Lung microvascular endothelial cell (primary cell): ENCODE data around the gene ARHGAP42. TPM values are rescaled to one million over a fixed set of nuclear protein-coding genes. Genes with fewer than 3 reads are reported as not detected.

ENCODE experiments used
- DNase-seq, 2 donors: peaks; one replicate each; pipeline versions ENCODE4 v3.0.0 to v3.0.0-alpha.2; 2010; ENCODE audit warnings: low read depth in 2 of 2
- total RNA-seq: library from RNA; depleted of rRNA; stranded (reverse); fragments of >200 nt; gene quantifications from 2 replicates; pipeline ENCODE4 v1.2.1, GENCODE V29; 2014

Gene ARHGAP42
- total RNA-seq, 1 donor from 2014 or later: 7.1 TPM

- DNase-seq: no peak
Measured at GRCh38 chr11:100914415-100915110, 227.5 kb downstream of the ARHGAP42 start.

GRCh38 chr11:100918551-100919500 lies 231.7 kb downstream of the ARHGAP42 start:
- no peak for DNase-seq

- no peak for DNase-seq
Measured at GRCh38 chr11:100920593-100920992, 233.5 kb downstream of the ARHGAP42 start.

DNA sequence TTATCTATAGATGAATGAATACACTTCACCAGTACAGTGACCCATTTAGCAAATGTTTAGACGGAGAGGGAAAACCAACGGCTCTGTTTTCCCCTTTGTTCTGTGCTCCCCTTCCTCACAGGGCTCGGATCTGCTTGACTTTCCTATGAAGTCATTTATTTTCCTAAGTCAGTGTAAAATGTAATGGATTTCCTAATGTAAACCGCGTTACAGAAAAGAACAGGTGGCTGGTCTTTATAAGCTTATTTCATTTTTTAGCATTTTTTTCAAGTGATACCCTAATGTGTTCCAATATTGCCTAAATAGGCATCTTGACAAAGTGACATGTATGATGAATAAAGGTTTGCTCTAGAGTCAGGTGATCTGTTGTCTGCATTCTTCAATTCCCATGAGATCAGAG lies 235.0 kb downstream of the ARHGAP42 start:
- peak in 1 of 2 donors; percentile 30 for DNase-seq

- DNase-seq: peak in 1 of 2 donors; percentile 58
Measured at GRCh38 chr11:100923555-100923954, 236.5 kb downstream of the ARHGAP42 start.

GRCh38 chr11:100925935-100926334 lies 238.8 kb downstream of the ARHGAP42 start:
- peak in 1 of 2 donors; percentile 68 for DNase-seq

- no peak for DNase-seq
Measured at GRCh38 chr11:100927579-100927978, 240.5 kb downstream of the ARHGAP42 start.

GRCh38 chr11:100928426-100928825 lies 241.3 kb downstream of the ARHGAP42 start:
- DNase-seq: no peak

- no peak for DNase-seq
Measured at GRCh38 chr11:100929377-100929776, 242.3 kb downstream of the ARHGAP42 start.

- peak; percentile 67 to 73 for DNase-seq
Measured at GRCh38 chr11:100930185-100930778, 243.2 kb downstream of the ARHGAP42 start.

DNA sequence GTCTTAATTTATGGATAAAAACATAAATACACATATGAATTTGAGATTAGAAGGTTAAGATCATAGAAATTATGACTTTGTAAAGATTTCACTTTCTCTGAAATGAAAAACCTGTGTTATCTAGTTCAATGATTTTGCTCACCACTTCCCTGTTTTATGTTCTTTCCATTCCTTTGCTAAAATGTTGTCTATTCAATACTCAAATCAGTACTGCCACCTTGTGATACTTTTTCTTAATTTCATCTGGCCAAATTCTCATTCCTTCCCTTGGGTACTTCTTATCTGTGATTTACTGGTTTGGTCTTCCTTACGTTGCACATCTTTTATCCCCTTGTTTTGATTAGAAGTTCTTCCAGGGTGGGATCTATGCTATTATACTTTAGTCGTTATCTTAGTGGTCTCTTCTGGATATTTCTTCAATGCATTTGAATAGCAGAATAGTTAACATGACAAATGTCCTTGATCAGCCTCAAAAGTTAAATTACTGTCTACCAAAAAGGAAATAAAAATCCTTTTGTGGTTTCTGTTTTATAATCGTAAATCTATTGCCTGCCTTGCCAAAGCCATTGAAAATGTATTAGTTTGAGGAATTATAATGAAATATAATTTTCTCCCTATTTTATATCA lies 245.5 kb downstream of the ARHGAP42 start:
- DNase-seq: peak; percentile 25 to 42

- DNase-seq: no peak
Measured at GRCh38 chr11:100936781-100937180, 249.7 kb downstream of the ARHGAP42 start.

DNA sequence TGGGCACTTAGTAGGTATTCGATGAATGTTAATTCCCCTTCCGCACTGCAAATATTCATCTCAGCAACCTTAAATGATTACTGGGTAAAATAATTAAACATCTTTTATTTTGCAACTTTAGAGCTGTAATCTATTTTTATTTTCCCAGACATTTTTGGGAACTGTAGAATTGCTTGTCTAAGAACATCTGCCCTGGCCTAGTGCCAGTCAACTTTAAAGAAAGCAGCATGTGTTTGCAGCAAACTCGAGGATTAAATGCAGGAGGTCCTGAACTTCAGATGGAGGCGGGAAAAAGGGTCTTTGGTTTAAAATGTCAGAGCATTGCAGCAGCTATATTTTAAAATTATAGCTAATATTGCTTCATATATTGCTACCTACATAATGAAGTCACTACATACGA lies 252.5 kb downstream of the ARHGAP42 start:
- no peak for DNase-seq

DNA sequence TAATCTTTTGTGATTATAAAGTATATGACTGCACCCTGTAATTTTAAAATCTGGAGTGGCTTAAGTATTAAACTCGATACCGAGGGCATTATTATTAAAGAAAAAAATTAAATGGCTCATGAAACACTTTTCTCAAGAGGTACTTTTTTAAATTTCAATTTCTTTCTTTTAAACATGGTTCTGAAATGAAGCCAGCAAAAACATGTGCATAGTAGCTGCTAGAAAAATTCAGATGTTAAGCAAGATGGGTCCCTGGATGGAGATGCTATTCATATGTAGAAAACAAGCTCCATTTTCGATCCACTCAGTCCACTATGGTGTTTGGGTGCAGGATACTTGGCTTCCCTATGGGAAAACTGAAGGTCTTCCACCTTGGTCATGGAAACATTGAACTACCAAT lies 253.0 kb downstream of the ARHGAP42 start:
- DNase-seq: no peak

GRCh38 chr11:100941033-100941432 lies 253.9 kb downstream of the ARHGAP42 start:
- no peak for DNase-seq

GRCh38 chr11:100942016-100942415 lies 254.9 kb downstream of the ARHGAP42 start:
- DNase-seq: peak; percentile 55 to 59

- peak in 1 of 2 donors; percentile 76 for DNase-seq
Measured at GRCh38 chr11:100948936-100949335, 261.8 kb downstream of the ARHGAP42 start.

DNA sequence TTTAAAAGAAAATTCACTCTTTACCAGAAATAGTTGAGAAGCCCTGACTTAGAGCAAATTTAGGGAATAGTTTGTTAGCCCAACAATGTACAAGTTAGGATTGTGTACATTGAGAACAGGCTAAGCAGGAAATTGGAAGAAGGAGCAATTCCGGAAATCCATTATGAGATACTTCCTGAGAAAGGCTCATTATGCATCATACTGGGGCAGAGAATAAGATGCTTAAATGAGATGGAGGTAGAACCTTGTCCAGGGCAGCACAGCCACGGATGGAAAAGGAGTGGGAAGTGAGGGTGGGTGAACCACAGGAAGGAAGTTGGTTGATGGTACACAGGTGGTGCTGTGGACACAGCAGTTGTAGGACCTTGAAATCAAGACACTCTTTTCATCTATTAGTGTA lies 262.4 kb downstream of the ARHGAP42 start:
- peak in 1 of 2 donors; percentile 53 for DNase-seq

DNA sequence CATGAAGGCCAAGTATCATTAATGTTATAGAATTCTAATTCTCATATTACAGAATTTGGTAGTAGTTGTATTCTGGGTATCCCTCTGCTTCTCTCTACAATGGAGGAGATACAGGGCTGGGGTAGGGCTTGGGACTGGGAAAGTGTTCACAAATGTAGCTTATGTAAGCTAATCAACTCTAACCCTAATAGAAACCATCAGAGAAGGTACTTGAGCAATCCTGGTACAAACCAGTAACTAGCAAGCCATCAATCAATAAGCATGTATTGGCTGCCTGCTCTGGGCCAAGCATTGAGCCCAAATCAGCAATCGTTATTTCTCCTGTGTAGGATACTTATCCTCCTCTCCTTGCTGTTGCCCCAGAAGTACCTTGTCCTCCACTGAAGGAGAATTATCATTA lies 268.2 kb downstream of the ARHGAP42 start:
- DNase-seq: no peak

- no peak for DNase-seq
Measured at GRCh38 chr11:100956351-100956750, 269.3 kb downstream of the ARHGAP42 start.

DNA sequence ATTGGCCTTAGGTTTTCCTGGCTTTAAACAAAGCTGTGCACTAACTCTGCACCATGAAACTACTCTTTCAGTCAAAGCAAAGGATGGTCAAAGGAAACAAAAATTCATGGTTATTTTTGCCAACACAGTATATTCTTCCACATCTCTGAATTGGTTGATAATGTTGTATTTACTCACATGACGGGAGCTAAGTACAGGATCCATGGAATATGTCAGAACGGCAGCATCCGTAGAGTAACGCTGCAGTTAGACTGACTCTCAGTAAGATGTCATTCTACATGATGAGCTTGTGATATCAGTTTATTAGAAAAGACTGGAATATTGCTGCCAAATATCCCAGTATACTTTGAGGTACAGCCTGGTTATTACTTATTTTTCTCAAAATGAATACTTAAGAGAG lies 270.4 kb downstream of the ARHGAP42 start:
- DNase-seq: no peak

GRCh38 chr11:100961633-100962032 lies 274.5 kb downstream of the ARHGAP42 start:
- no peak for DNase-seq
